Suppressor macrophage treated with lipopolysaccharide for 4 hours (primary cell): ENCODE data around the gene CENPU.
"Not testable (repeated sequence)": the region's sequence is repeated elsewhere in the genome, so short reads cannot be mapped to it uniquely, and the experiment has no call there.

ENCODE experiments used
- DNase-seq: peaks from one replicate; pipeline ENCODE4 v3.0.0-alpha.2; 2020

The CENPU gene

DNA sequence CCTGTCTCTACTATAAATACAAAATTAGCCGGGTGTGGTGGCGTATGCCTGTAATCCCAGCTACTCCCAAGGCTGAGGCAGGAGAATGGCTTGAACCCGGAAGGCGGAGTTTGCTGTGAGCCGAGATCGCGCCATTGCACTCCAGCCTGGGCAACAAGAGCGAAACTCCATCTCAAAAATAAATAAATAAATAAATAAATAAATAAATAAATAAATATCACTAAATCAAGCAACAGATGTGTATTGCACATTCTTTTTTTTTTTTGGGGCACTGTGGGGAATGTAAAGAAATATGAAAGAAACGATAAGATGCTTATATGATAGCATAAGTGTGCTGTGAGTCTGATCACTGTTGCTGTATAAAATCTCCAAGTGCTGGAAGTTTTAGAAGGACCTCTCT, 76.1 kb downstream of the CENPU start:
- DNase-seq: not testable (repeated sequence)

DNA sequence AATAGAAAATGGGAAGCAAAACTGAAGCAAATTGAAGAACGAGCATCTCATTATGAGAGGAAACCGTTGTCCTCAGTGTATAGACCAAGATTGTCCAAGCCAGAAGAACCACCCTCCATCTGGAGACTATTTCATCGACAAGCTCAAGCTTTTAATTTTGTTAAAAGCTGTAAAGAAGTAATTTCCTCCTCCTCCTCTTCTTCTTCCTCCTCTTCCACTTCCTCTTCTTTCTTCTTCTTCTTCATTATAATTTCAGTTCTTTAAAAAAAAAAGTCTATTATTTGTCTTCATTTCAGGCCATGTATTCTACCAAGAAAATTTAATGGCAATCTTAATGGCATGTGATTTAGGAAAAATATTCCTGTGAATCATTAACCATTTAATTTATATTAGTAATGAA, 76.8 kb downstream of the CENPU start:
- DNase-seq: no peak

DNA sequence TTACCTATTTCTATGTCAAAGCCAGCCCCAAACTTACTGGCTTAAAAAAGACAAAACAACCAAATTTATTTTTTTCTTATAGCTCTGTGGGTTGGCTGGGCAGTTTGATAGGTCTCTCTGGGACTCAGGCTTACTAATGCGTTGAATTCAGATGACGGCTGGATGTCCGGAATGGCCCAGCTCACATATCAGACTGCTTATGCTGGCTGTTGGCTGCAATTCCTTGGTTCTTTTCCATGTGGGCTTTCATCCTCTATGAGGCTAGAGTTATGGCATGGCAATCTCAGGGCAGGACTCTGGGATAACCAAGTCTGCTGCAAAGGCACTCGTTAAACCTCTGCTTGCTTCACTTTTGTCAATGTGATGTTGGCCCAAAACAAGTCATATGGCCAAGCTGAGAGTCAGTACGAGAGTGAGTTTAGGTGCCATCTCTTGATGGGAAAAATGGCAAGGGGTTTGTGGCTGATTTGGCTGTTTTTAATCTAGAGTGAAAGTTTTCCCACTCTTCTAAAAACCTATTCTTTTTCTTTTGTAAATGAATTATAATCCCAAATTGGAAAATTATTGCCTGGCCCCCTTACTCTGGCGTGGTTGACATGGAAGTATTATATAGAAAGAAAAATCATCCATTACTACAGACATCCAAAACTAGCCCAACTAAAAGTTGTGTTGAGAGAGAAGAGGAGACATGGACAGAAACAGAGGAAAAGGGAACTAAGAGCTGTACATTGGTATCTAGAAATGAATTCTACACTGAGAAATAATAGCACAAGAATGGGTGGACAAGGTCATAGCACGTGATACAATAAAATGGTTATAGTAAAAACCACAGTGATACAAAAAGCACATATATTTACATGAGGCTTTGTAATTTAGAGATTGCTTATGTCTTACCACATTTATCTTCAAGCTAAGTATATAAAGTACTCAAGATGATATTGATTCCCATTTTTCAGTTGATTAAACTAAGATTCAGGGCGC, 77.7 kb downstream of the CENPU start:
- no peak for DNase-seq

DNA sequence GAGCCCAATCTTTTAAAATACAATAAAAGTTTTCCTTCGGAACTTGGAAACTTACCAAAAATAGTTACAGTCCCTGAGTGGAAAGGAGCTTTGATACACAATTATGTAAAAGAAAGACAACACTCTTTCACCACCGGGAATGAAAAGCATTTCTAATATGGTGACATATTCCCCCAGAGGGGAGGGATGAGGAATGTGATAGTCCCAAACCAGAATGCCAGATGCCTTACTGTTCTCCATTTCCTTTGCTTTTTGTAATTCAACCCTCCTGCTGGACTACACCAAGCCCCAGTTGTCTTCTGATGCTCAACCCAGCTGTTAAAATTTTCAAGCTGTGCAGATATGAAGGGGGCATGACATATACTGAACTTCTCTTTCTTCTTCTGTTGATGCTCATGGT, 80.2 kb downstream of the CENPU start:
- no peak for DNase-seq

DNA sequence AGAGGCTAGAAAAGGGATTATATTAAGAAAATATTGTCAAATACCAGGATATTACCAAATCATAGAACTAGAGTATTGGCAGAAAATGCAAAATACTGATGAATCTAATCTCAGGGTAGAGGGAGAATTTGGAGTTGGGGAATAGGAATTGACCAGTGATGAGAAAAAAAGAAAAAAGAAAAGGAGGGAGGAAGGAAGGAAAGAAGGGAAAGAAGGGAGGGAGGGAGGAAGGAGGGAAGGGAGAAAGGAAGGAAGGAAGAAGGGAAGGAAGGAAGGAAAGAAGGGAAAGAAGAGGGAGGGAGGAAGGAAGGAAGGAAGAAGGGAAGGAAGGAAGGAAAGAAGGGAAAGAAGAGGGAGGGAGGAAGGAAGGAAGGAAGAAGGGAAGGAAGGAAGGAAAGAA, 81.2 kb downstream of the CENPU start:
- DNase-seq: not testable (repeated sequence)

DNA sequence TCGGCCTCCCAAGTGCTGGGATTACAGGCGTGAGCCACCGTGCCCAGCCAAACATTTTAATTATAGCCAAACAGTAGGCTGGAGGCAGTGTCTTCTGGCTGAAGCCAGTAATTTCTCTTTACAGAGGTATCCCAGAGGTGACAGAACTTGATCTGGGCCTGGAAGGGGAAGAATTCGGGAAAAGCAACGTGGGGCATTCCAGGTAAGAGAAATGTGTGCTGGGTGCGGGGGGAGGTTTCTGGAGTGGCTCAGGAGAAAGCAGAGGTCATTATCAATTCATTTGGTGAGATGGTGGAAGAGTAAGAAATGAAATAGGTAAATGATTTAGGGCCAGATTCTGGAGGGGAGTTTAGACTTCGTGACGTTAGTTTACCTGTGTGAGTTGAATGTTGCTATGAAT, 82.0 kb downstream of the CENPU start:
- DNase-seq: no peak

DNA sequence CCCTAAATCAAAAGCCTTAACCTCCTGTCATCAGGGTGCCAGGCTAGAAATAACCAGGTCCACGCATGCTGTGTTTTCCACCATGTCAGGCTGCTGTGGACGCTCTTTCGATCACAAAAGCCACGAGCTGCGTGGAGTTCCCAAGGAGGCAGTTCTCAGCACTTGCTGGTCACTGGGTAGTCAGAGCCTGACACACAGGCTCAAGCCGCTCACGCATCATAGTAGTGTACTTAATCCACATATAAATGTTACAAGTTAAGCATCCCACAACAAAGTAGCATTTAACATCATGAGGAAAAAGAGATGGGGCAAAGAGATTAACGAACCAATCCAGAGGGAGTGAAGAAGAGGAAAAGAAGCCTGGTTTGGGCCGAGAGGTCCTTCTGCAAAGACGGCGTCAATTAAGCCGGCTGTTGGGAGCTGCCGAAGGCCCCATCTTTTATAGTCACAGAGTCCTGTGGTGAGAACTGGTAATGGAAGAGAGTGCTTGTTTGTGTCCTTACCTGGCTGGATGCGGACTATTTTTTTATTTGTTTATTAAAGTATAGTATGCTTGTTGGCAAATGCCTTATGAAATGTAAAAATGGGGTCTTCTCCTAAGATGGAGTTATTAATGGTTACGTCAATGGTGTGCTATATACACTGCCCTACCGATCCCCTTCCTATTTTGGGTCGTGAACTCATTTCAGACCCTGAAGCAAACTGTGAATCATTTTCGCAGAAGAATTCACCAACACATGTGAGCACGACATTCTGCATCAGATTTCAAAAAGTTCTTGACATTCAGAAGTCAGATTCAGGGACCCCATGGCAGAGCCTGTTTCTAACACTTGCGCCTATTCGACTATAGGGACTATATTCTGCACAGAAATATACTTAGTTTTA, 83.7 kb downstream of the CENPU start:
- DNase-seq: peak; percentile 66

DNA sequence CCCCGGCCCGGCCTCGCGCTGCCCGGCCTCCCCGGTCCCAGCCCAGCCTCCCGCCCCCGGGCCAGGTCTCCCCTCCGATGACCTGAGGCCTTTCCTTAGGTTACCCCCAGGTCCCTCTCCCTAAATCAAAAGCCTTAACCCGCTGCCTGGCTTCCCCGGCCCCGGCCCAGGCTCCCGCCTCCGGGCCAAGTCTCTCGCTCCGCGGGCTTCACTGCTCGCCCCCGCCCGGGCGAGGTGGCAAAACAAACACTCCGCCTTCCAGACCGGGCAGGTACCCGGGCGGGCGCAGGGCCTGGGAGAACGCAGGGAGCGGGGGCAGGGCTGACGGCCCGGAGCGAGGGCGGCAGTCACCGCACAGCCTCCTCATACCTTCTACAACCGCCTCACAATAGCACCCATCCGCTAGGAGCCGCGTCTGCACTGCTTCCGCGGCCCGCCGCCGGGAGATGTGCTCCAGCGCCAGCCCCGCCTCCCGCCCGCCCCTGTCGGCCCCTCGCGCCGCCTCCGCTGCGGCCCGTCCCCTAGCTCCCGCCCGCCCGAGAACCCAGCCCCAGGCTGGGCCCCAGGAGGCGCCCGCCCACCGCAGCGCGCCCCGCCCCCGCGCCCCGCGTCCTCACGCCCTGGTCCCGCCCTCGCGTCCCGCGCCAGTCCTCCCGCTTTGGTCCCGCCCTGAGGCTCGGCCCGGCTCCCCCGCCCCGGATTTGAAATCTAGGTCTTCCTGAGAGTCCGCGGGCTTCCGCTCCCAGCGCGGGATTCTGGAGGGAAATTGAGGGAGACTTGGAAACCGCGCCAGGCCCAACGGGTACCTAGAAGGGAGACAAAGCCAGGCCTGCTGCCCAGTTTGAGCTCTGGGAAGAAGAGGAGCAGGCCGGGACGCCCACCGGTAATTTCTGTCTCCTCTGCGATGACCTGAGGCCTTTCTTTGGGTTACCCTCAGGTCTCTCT, 84.6 kb downstream of the CENPU start, which contains the start of the genes CASP3 and PRIMPOL:
Gene CASP3, minus strand, starts transcription at position 422 of the 945 bp plus-strand sequence. CDS start 10,994 bp downstream, outside the sequence.
Gene PRIMPOL, plus strand, starts transcription at position 713 of the 945 bp plus-strand sequence. CDS start 7,403 bp downstream, outside the sequence.
- DNase-seq: peak; percentile 98

DNA sequence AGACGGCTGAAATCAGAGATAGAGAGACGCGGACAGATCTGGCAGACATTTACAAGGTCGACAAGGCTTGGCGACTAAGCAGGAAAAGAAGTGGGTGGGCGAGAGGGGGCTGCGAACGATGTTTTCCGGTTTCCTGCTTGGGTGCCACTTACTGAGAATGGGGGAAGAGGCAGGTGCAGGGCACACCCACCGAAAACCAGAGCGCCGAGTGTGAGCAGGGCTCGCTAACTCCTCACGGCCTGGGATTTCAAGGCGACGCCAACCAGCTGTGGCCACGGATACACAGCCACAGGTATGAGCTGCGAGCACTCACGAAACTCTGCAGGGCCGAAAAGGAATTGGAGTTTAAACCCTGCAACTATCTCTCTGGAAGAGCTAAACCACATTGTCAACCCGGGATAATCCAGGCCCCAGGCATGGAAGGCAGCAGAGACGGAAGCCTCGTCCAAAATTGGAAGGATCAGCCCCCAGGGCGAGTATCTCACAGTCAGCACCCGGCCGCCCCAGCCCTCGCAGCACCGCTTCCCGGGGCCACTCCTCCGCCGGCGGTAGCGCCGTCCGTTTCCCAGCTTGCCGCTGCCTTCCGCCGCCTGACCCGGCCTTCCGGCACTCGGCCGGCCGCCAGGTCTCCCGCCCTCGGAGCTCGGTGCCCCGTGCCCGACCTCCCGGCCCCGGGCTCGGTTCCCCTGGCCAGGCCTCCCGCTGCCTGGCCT, 85.4 kb downstream of the CENPU start:
- DNase-seq: peak; percentile 55

DNA sequence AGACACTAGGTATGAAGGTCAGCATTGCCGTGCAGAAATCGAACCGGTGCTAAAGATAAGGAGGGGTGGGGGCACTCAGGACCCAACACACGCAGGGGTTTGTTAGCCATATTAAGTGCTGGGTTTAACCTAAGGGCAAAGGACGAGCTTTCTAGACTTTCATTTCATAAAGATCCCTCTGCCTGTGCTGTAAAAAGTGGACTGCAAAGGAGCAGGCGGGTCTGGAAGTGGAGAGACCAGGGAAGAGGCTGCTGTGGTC, 85.9 kb downstream of the CENPU start:
- no peak for DNase-seq

DNA sequence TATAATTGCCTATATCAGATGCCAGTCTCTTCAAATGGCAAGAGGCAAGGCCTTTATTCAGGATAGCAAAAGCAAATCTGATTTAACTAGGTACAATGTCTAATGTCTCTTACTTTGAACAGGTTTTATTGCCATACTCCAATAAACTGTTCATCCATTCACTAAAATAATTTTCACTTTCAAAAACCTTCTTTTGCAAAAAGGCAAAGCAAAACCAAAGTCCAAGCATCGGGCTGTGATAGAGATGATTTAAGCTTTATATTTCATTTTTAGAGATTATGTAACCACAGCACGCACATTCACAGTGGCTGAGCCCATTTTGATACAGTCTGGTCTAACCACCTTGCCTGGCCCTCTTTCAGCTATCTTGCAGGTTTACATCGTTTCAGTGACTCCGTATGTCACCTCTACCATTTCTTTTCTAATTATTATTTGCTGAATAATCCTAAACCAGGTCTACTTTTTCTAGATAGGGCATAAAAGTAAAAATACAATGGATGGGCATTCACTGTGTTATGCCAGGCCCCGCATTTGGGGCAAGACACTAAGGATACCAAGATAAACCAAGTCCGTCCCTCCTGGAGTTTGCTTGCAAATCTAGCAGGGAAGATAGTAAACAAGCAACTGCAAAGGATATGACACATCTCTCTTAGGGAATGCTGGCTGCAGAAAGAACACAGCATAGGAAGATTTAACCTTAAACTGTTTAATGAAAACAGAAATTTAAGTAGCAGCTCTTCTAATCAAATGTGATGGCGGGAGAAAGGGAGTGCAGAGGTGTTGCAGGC, 86.4 kb downstream of the CENPU start:
- DNase-seq: no peak

DNA sequence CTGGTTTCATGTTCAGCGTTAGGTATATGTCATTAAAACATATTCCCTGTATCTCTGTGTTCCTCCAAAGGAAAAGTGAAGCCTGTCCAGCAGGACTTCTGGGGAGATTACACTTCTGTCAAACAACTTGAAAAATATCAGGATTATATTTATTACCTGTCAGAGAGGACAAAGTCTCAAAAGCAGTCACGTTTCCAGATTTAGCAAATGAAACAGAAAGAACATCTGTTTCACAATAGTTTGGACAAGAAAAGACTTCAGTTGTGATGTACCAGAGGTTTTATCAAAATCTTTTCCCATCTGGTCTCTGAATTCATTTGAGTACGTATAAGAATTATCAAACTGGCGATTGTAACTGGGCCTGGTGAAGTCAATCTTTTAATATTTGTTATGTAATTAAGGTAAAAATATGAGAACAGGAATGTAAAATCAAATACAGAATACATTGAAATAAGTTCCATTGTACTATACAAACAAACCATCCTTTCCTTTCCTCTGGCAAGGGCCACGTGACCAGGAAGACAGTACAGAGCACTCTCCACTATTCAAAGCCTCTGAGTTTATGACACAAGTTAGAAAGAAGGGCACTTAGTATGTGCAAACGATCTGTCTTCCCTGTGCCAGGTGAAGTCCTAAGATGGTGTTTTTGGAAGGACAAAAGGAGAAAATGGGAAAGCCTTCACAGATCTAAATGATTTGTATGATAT, 87.8 kb downstream of the CENPU start:
- no peak for DNase-seq

DNA sequence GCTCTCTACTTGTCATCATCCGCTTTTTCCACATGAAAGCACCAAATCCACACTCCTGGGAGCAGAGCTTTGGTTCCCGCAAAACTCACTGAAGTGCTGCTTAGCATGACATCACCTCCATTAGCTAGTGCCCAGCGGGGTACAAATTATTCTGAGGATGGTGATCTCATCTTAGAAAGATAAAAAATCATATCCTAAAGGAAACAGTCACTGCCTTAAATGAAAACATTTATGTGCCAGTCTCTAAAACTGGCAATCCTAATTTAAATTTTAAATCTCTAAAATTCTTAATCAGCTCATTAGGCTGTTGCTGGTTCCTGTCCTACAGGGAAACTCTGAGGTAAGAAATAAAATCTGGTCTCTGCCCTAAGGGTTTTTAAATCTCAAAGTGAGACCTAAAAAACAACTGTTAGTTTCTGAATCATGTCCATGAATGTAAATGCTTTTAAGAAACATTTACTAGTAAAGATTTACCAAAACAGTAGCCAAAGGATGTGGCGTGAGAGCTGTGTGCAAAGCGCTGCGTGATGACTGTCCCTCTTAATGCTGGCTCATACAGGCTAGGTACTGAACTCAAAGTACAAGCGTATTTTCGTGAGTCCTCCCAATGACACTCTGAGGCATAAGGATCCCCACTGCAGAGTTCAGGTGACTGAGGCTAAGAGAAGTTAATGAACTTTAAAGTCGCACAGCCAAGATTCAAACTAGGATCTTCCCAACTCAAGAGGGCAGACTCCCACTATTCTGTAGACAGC, 89.2 kb downstream of the CENPU start:
- no peak for DNase-seq
